CD8-positive, alpha-beta memory T cell (primary cell): ENCODE data around the gene TMEM37. TPM values are rescaled to one million over a fixed set of nuclear protein-coding genes. Genes with fewer than 3 reads are reported as not detected.

Source experiments
- CTCF ChIA-PET: fragments of 350-600 bp; sonication (Branson Sonifier 250); formaldehyde crosslinking; loops from one replicate; lab custom pipeline; 2021; ENCODE audit warnings: antibody characterized with exemption; lab: Charles Lee
- POLR2A ChIA-PET: fragments of 350-600 bp; sonication (Branson Sonifier 250); formaldehyde crosslinking; loops from one replicate; lab custom pipeline; 2021; ENCODE audit warnings: antibody characterized with exemption; lab: Charles Lee
- DNase-seq, 5 donors: peaks; one replicate each; pipeline versions ENCODE4 v3.0.0 to v3.0.0-alpha.2; 2020 to 2022; ENCODE audit warnings: mixed read lengths in 1 of 5
- H3K27ac ChIP-seq: one replicate; pipeline ENCODE4 v1.7.0; 2013; ENCODE audit warnings: low read depth, mild to moderate bottlenecking, low read length, moderate library complexity
- H3K27me3 ChIP-seq: 2 replicates; pipeline ENCODE4 v1.7.0; 2013; ENCODE audit warnings: low read length, mild to moderate bottlenecking; ENCODE audit not compliant: insufficient read depth, poor library complexity, severe bottlenecking
- H3K36me3 ChIP-seq: 2 replicates; pipeline ENCODE4 v1.7.0; 2013; ENCODE audit warnings: mild to moderate bottlenecking, low read length, moderate library complexity; ENCODE audit not compliant: insufficient read depth
- H3K4me1 ChIP-seq: 2 replicates; pipeline ENCODE4 v1.7.0; 2013; ENCODE audit warnings: mild to moderate bottlenecking, low read length, moderate library complexity; ENCODE audit not compliant: insufficient read depth
- H3K4me3 ChIP-seq: 2 replicates; pipeline ENCODE4 v1.7.0; 2013; ENCODE audit warnings: mild to moderate bottlenecking, low read length
- H3K9me3 ChIP-seq: 2 replicates; pipeline ENCODE4 v1.7.0; 2013; ENCODE audit warnings: mild to moderate bottlenecking, low read length
- H3K27ac Mint-ChIP-seq, 8 donors: one replicate each; pipeline ENCODE4 v1.8.0; 2020 to 2021; ENCODE audit warnings: mixed read lengths in 8 of 8, mild to moderate bottlenecking in 6 of 8, inconsistent platforms in 3 of 8, moderate library complexity in 3 of 8
- H3K27me3 Mint-ChIP-seq, 2 donors: one replicate each; pipeline ENCODE4 v1.8.0; 2020 to 2021; ENCODE audit warnings: mixed read lengths in 2 of 2, mild to moderate bottlenecking in 1 of 2, moderate library complexity in 1 of 2
- H3K36me3 Mint-ChIP-seq, 3 donors: one replicate each; pipeline ENCODE4 v1.8.0; 2020 to 2021; ENCODE audit warnings: mixed read lengths in 3 of 3, inconsistent platforms in 1 of 3, mild to moderate bottlenecking in 1 of 3
- H3K4me1 Mint-ChIP-seq, 3 donors: one replicate each; pipeline ENCODE4 v1.8.0; 2020 to 2021; ENCODE audit warnings: mixed read lengths in 3 of 3, inconsistent platforms in 1 of 3, mild to moderate bottlenecking in 1 of 3
- H3K4me3 Mint-ChIP-seq, 7 donors: one replicate each; pipeline ENCODE4 v1.8.0; 2020 to 2021; ENCODE audit warnings: mixed read lengths in 7 of 7, mild to moderate bottlenecking in 6 of 7, moderate library complexity in 4 of 7, inconsistent platforms in 2 of 7
- H3K9me3 Mint-ChIP-seq, 5 donors: one replicate each; pipeline ENCODE4 v1.8.0; 2020 to 2022; ENCODE audit warnings: mixed read lengths in 5 of 5, mild to moderate bottlenecking in 3 of 5, moderate library complexity in 2 of 5, inconsistent platforms in 1 of 5
- polyA plus RNA-seq: library from polyadenylated mRNA; unstranded; fragments of 300-500 nt; fragmentation: Illumina TruSeq; gene quantifications from one replicate; pipeline ENCODE4 v1.2.3, GENCODE V29; 2021
- total RNA-seq, 2 experiments: library from RNA; stranded (reverse); gene quantifications; one replicate each; pipeline ENCODE4 v1.2.3, GENCODE V29; 2021

The TMEM37 gene
- total and polyA plus RNA-seq, 3 experiments from 2014 or later: not detected

DNA sequence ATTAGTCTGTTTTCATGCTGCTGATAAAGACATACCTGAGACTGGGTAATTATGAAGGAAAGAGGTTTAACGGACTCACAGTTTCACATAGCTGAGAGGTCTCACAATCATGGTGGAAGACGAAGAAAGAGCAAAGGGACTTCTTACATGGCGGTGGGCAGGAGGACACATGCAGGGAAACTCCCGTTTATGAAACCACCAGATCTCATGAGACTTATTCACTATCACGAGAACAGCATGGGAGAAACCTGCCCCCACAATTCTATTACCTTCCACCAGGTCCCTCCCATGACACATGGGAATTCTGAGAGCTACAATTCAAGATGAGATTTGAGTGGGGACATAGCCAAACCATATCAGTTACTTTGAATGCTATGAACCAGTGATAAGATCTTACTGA lies 48.5 kb downstream of the TMEM37 start:
- peak overlapping the region in 1 of 8 donors; percentile 56 for H3K27ac Mint-ChIP-seq
- no peak overlapping the region for H3K4me3 ChIP-seq
- no peaks in the 10 kb centered on the region for H3K9me3 Mint-ChIP-seq
- no peak overlapping the region for H3K27ac ChIP-seq
- no peak for DNase-seq
- H3K4me3 Mint-ChIP-seq: no peak overlapping the region
- peaks cover 20 to 24% of the 10 kb centered on the region in 2 donors for H3K27me3 Mint-ChIP-seq
- H3K27me3 ChIP-seq: no peaks in the 10 kb centered on the region
- ChIA-PET CTCF (interaction anchor here (1.4 kb wide), 1 partner anchor 10 kb away, joined by 3 read pairs; no protein-coding TSS in a partner anchor), POLR2A (no interaction called here)
- H3K4me1 ChIP-seq: no peaks in the 10 kb centered on the region
- H3K36me3 Mint-ChIP-seq: no peaks in the 10 kb centered on the region
- H3K4me1 Mint-ChIP-seq: no peaks in the 10 kb centered on the region
- no peaks in the 10 kb centered on the region for H3K36me3 ChIP-seq
- no peaks in the 10 kb centered on the region for H3K9me3 ChIP-seq

DNA sequence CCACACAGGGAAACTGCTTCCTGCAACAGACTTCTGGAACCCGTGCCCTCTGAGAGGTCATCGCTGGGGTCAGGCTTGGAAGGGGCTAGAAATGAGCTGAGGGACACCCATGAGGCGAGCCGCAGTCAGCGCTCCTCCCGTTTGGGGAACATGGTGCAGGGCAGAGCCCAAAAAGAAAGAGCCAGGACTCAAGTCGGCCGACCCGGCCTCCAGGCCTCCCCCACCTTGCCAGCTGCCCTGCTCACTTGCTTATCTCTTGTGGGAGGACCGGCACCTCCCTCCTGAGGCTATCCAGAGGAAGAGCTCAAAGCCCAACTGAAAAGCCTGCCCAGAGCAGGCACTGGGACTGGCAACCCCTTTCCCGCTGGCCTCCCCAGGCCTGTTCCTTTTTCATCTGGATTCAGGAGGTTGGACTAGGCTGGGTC lies 49.1 kb downstream of the TMEM37 start:
- no peak for DNase-seq
- H3K27me3 ChIP-seq: no peaks in the 10 kb centered on the region
- Mint-ChIP-seq H3K27me3 (peaks cover 20 to 23% of the 10 kb centered on the region in 2 donors), H3K36me3 (no peaks in the 10 kb centered on the region), H3K9me3 (no peaks in the 10 kb centered on the region), H3K4me1 (no peaks in the 10 kb centered on the region), H3K4me3 (no peak overlapping the region), H3K27ac (no peak overlapping the region)
- CTCF ChIA-PET: no interaction called here
- no peaks in the 10 kb centered on the region for H3K36me3 ChIP-seq
- POLR2A ChIA-PET: no interaction called here
- no peaks in the 10 kb centered on the region for H3K9me3 ChIP-seq
- no peak overlapping the region for H3K27ac ChIP-seq
- no peaks in the 10 kb centered on the region for H3K4me1 ChIP-seq
- no peak overlapping the region for H3K4me3 ChIP-seq

DNA sequence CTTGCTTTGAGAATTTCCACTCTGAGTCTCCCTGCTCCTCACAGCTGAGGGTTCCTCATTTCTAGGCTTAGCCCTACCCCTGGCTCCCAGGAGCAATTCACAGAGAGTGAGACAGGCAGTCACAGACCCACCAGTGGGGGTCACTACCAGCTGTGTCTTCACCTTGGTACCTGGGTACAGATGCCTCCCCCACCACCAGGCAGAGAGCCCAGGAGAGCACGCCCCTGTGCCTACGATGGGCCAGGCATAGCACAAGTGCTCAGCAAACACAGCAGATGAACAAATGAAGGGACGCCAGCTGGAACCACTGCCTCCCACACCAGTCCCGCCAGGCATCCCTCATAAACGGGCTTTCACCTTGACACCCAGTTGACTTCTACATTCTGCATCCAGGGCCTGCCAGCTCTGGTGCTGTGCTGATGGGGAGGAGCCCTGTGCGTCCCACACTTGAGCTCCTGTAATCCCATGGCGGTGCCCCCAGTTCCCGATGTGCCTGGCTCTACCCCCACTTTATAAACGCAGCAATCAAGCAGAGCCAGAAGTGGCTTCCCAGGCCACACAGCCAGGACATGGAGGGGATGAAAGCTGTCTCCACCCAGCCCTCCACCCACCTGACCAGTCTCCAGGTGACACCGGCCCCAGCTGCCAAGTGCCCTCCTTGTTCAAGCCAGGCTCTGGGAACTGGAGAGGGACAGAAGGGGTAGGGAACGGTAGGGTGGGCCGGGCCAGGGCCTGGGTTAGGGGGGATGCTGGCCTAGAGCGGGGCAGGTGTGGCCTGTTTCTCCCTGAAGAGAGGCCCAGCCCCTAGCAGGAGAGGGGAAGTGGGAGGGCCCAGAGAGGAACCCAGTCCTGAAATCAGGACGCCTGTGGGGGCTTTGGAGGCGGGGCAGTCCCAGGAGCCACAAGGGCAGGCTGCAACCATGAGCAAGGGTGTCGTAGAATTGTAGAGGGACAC lies 50.1 kb downstream of the TMEM37 start:
- Mint-ChIP-seq H3K27ac (no peak overlapping the region), H3K4me1 (no peaks in the 10 kb centered on the region), H3K4me3 (no peak overlapping the region), H3K27me3 (peaks cover 13 to 16% of the 10 kb centered on the region in 2 donors), H3K36me3 (no peaks in the 10 kb centered on the region), H3K9me3 (no peaks in the 10 kb centered on the region)
- H3K9me3 ChIP-seq: no peaks in the 10 kb centered on the region
- ChIA-PET CTCF (no interaction called here), POLR2A (no interaction called here)
- no peaks in the 10 kb centered on the region for H3K27me3 ChIP-seq
- H3K4me1 ChIP-seq: no peaks in the 10 kb centered on the region
- H3K27ac ChIP-seq: no peak overlapping the region
- no peak overlapping the region for H3K4me3 ChIP-seq
- no peak for DNase-seq
- H3K36me3 ChIP-seq: no peaks in the 10 kb centered on the region

DNA sequence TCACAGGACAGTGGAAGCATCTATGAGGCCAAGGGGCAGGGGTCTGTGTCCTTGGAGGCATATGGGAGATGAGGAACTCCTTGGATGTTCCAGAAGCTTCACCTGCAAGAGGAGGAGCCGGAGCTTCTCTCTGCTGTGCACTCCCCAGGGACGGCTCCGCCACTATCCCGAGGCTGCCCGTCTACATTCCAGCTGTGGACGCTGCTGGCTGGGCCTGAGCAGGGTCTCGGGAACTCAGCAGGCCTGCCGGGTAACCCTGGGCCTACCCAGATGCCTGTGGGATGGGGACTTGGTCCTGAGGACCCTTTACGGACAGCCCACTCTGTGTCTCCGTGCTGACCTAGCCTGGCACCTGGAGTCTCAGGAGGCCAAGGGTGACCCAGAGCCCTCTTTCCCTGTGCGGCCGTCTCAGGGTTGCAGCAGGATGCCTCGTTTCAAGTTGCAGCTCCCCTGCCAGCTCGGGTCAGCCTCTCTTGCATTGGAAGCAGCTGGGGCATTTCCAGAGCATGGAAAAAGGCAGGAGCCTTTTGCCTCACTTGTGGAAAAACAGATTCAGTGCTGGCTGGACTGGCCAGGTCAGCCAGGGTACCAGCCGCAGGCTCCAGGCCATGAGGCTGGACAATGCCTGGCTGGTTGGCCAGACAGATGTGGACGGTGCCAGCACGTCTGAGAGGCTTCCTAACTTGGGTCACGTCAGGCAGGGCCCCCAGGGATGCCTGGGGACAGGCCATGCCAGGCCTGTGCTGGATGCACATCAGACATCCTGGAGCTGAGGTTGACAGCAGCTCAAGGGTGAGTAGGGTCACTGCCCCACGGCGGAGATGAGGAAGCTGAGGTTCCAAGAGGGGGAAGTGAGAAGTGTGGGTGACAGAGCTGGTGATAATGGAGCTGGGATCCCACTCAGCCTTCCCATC lies 51.1 kb downstream of the TMEM37 start:
- Histone ChIP-seq H3K4me3 (no peak overlapping the region), H3K27ac (no peak overlapping the region), H3K4me1 (no peaks in the 10 kb centered on the region), H3K9me3 (no peaks in the 10 kb centered on the region), H3K36me3 (no peaks in the 10 kb centered on the region), H3K27me3 (no peaks in the 10 kb centered on the region)
- no peaks in the 10 kb centered on the region for H3K9me3 Mint-ChIP-seq
- H3K27ac Mint-ChIP-seq: no peak overlapping the region
- ChIA-PET POLR2A (no interaction called here), CTCF (no interaction called here)
- H3K36me3 Mint-ChIP-seq: no peaks in the 10 kb centered on the region
- DNase-seq: no peak
- peaks cover 11 to 17% of the 10 kb centered on the region in 2 donors for H3K27me3 Mint-ChIP-seq
- H3K4me3 Mint-ChIP-seq: no peak overlapping the region
- H3K4me1 Mint-ChIP-seq: no peaks in the 10 kb centered on the region

DNA sequence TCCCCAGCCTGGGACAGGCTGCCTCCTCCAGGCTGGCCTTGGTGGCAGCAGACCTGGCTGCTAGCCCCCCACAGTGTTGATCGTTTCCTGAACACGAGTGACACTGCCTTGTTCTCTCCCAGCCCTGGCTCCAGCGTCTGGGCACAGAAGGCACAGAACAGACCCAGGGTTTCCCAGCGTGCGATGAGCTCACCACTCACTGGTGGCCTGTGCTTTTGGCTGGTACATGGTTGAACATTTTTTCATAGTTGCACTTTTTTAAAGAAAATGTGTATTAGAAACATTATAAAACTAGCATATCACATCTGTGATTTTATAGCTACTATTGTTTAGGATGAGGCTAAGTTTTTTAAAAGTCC lies 51.7 kb downstream of the TMEM37 start:
- Histone ChIP-seq H3K27me3 (no peaks in the 10 kb centered on the region), H3K36me3 (no peaks in the 10 kb centered on the region), H3K27ac (no peak overlapping the region), H3K9me3 (no peaks in the 10 kb centered on the region), H3K4me3 (no peak overlapping the region), H3K4me1 (no peaks in the 10 kb centered on the region)
- Mint-ChIP-seq H3K4me3 (no peak overlapping the region), H3K9me3 (no peaks in the 10 kb centered on the region), H3K27me3 (peaks cover 5 to 17% of the 10 kb centered on the region in 2 donors), H3K27ac (no peak overlapping the region), H3K36me3 (no peaks in the 10 kb centered on the region), H3K4me1 (no peaks in the 10 kb centered on the region)
- ChIA-PET POLR2A (no interaction called here), CTCF (no interaction called here)
- no peak for DNase-seq

DNA sequence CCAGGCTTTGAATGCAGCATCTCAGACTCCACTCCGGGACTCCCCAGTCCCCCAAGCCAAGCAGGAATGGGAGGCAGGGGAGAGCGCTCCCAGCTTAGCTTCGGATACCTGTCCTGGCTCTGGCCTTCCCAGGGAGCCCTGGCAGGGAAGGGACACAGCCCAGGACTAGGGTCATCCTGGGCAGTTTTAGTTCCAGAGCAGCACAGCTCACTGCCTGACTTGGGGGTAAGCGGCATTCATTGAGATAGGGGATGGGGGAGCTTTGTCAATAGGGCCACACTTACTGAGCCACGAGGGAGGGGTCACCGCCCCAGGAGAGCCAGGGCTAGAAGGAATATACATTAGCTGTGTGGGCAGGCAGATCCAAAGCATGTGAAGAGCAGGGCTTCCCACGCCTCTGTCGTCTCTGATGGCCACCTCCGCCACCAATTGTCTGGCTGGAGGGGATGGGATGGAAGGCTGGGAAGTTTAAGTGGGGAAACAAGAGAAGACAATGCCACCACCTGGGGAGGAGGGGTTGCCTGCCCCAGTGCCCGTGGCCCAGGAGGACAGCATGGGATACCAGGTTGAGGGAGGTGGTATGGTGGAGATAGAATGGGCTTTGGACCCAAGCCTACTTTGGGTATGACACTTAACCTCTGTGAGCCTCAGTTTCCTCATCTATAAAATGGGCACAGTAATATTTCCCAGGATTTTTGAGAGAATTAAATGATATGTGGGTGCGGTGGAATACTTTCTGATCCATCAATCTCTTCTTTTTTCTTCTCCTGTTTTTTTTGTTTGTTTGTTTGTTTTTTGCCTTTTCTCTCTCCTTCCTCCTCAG lies 52.5 kb downstream of the TMEM37 start:
- peaks cover 5 to 14% of the 10 kb centered on the region in 2 donors for H3K27me3 Mint-ChIP-seq
- CTCF ChIA-PET: no interaction called here
- DNase-seq: no peak

DNA sequence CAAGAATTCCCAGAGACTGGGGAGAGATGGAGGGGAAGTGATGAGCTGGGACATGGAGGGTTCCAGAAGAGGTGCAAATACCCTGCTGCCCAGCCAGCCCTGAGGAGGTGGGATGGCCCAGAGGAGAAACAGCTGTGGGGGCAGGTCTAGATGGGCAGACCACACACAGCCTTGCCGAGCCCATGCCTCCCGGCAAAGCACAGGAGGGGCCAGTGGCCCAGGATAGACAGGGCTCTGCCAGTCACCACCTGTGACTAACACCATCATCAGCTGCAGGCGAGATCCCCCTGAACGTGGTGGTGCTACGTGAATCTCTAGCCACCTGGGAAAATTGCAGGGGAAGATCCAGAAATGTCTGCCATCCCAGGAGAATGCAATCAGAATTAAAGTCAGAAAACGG lies 53.2 kb downstream of the TMEM37 start:
- DNase-seq: no peak
- ChIA-PET CTCF (no interaction called here), POLR2A (no interaction called here)
- Histone ChIP-seq H3K27ac (no peak overlapping the region), H3K4me1 (no peaks in the 10 kb centered on the region), H3K4me3 (no peak overlapping the region), H3K36me3 (no peaks in the 10 kb centered on the region), H3K27me3 (no peaks in the 10 kb centered on the region), H3K9me3 (no peaks in the 10 kb centered on the region)
- H3K4me1 Mint-ChIP-seq: no peaks in the 10 kb centered on the region
- no peaks in the 10 kb centered on the region for H3K9me3 Mint-ChIP-seq
- H3K27ac Mint-ChIP-seq: no peak overlapping the region
- peaks cover 5 to 14% of the 10 kb centered on the region in 2 donors for H3K27me3 Mint-ChIP-seq
- H3K4me3 Mint-ChIP-seq: no peak overlapping the region
- no peaks in the 10 kb centered on the region for H3K36me3 Mint-ChIP-seq

More for the DNA sequence above, 52.5 kb downstream of the TMEM37 start:
- no peaks in the 10 kb centered on the region for H3K9me3 ChIP-seq
- H3K4me1 ChIP-seq: no peaks in the 10 kb centered on the region
- no peaks in the 10 kb centered on the region for H3K36me3 Mint-ChIP-seq
- H3K27me3 ChIP-seq: no peaks in the 10 kb centered on the region
- no peaks in the 10 kb centered on the region for H3K9me3 Mint-ChIP-seq
- H3K4me3 ChIP-seq: no peak overlapping the region
- POLR2A ChIA-PET: no interaction called here
- no peaks in the 10 kb centered on the region for H3K4me1 Mint-ChIP-seq
- H3K36me3 ChIP-seq: no peaks in the 10 kb centered on the region
- H3K27ac Mint-ChIP-seq: no peak overlapping the region
- H3K27ac ChIP-seq: no peak overlapping the region
- no peak overlapping the region for H3K4me3 Mint-ChIP-seq
